NT2/D1 (cell line): ENCODE results near the gene TRIM59.

ENCODE experiments used
- DNase-seq: peaks from one replicate; pipeline ENCODE4 v3.0.0-alpha.2; 2011; ENCODE audit warnings: low read depth, low spot score
- H3K27me3 ChIP-seq: 2 replicates; pipeline ENCODE4 v1.6.0; 2011; ENCODE audit warnings: mild to moderate bottlenecking; ENCODE audit not compliant: insufficient read length, insufficient read depth
- H3K36me3 ChIP-seq: 2 replicates; pipeline ENCODE4 v1.6.1; 2011; ENCODE audit warnings: mild to moderate bottlenecking, low read length, mixed read lengths; ENCODE audit not compliant: insufficient read depth, insufficient read length
- H3K4me1 ChIP-seq: 2 replicates; pipeline ENCODE4 v1.5.1; 2011; ENCODE audit not compliant: insufficient read depth, insufficient read length
- H3K4me3 ChIP-seq: 2 replicates; pipeline ENCODE4 v1.5.1; 2011; ENCODE audit warnings: low read depth; ENCODE audit not compliant: insufficient read length
- H3K9ac ChIP-seq: 2 replicates; pipeline ENCODE4 v1.6.0; 2011; ENCODE audit warnings: low read depth; ENCODE audit not compliant: insufficient read length
- H3K9me3 ChIP-seq: 2 replicates; pipeline ENCODE4 v1.5.1; 2011; ENCODE audit warnings: mild to moderate bottlenecking, low read length; ENCODE audit not compliant: insufficient read depth
- SUZ12 ChIP-seq: IDR thresholded peaks from 2 replicates; pipeline ENCODE4 v1.6.1; 2011; ENCODE audit not compliant: insufficient read length, insufficient read depth; ENCODE audit errors: extremely low read depth
- YY1 ChIP-seq: IDR thresholded peaks from 2 replicates; pipeline ENCODE4 v1.6.1; 2011; ENCODE audit not compliant: insufficient read length, insufficient read depth
- ZNF274 ChIP-seq: IDR thresholded peaks from 2 replicates; pipeline ENCODE4 v1.6.1; 2011; ENCODE audit warnings: mild to moderate bottlenecking, low read depth, low read length

The TRIM59 gene

GRCh38 chr3:160472344-160472743 is 22.8 kb upstream of the TRIM59 start:
- TF ChIP-seq SUZ12 (no peak), ZNF274 (no peak), YY1 (no peak)
- no peaks in the 10 kb centered on the region for H3K36me3 ChIP-seq

GRCh38 chr3:160471892-160472291 is 22.3 kb upstream of the TRIM59 start:
- H3K9me3 ChIP-seq = peaks cover 36% of the 10 kb centered on the region
- H3K9ac ChIP-seq = no peak overlapping the region
- H3K27me3 ChIP-seq = no peaks in the 10 kb centered on the region
- no peaks in the 10 kb centered on the region for H3K4me1 ChIP-seq
- no peak for TF ChIP-seq ZNF274
- no peak for TF ChIP-seq SUZ12
- no peak for DNase-seq
- no peak overlapping the region for H3K4me3 ChIP-seq
- H3K36me3 ChIP-seq = no peaks in the 10 kb centered on the region

More at GRCh38 chr3:160472344-160472743, 22.8 kb upstream of the TRIM59 start:
- Histone ChIP-seq H3K4me1 (no peaks in the 10 kb centered on the region), H3K4me3 (no peak overlapping the region), H3K9me3 (peaks cover 36% of the 10 kb centered on the region), H3K9ac (no peak overlapping the region), H3K27me3 (no peaks in the 10 kb centered on the region)
- DNase-seq = no peak

GRCh38 chr3:160470181-160470580 is 20.6 kb upstream of the TRIM59 start:
- Histone ChIP-seq H3K36me3 (no peaks in the 10 kb centered on the region), H3K27me3 (no peaks in the 10 kb centered on the region), H3K4me3 (no peak overlapping the region), H3K4me1 (no peaks in the 10 kb centered on the region), H3K9ac (no peak overlapping the region), H3K9me3 (peaks cover 36% of the 10 kb centered on the region)
- DNase-seq = no peak
- no peak for TF ChIP-seq SUZ12

- Histone ChIP-seq H3K36me3 (no peaks in the 10 kb centered on the region), H3K4me3 (no peak overlapping the region), H3K9me3 (peaks cover 15% of the 10 kb centered on the region; the same call in 1 of the 2 replicates), H3K9ac (no peak overlapping the region), H3K27me3 (peaks cover under 1% of the 10 kb centered on the region), H3K4me1 (no peaks in the 10 kb centered on the region)
- DNase-seq = no peak
- TF ChIP-seq SUZ12 (no peak), YY1 (no peak), ZNF274 (no peak)
These were observed 15.4 kb upstream of the TRIM59 start for GRCh38 chr3:160464971-160465370.

- TF ChIP-seq YY1 (no peak), ZNF274 (no peak), SUZ12 (no peak)
- H3K4me1 ChIP-seq = no peaks in the 10 kb centered on the region
- H3K4me3 ChIP-seq = no peak overlapping the region
- H3K36me3 ChIP-seq = no peaks in the 10 kb centered on the region
- no peak for DNase-seq
- H3K9me3 ChIP-seq = peaks cover 14% of the 10 kb centered on the region; the same call in 1 of the 2 replicates
- H3K27me3 ChIP-seq = peaks cover 7% of the 10 kb centered on the region
- no peak overlapping the region for H3K9ac ChIP-seq
These were observed 14.7 kb upstream of the TRIM59 start for GRCh38 chr3:160464321-160464720.

- Histone ChIP-seq H3K36me3 (no peaks in the 10 kb centered on the region), H3K4me1 (no peaks in the 10 kb centered on the region), H3K9me3 (peaks cover 9% of the 10 kb centered on the region; the same call in 1 of the 2 replicates), H3K4me3 (no peak overlapping the region), H3K9ac (no peak overlapping the region), H3K27me3 (peaks cover 8% of the 10 kb centered on the region)
- no peak for DNase-seq
- TF ChIP-seq ZNF274 = no peak
- TF ChIP-seq SUZ12 = no peak
- no peak for TF ChIP-seq YY1
These were observed 10.4 kb upstream of the TRIM59 start for GRCh38 chr3:160460033-160460432.

GRCh38 chr3:160459450-160459970 is 9.9 kb upstream of the TRIM59 start:
- H3K4me1 ChIP-seq = no peaks in the 10 kb centered on the region
- no peak overlapping the region for H3K9ac ChIP-seq
- DNase-seq = no peak
- H3K36me3 ChIP-seq = no peaks in the 10 kb centered on the region
- H3K4me3 ChIP-seq = no peak overlapping the region
- TF ChIP-seq YY1 (no peak), ZNF274 (no peak), SUZ12 (no peak)
- peaks cover 8% of the 10 kb centered on the region for H3K27me3 ChIP-seq
- H3K9me3 ChIP-seq = peaks cover 9% of the 10 kb centered on the region; the same call in 1 of the 2 replicates

GRCh38 chr3:160458151-160458550 is 8.6 kb upstream of the TRIM59 start:
- Histone ChIP-seq H3K9me3 (peaks cover 9% of the 10 kb centered on the region; the same call in 1 of the 2 replicates), H3K36me3 (no peaks in the 10 kb centered on the region), H3K4me3 (no peak overlapping the region), H3K27me3 (peaks cover 8% of the 10 kb centered on the region), H3K4me1 (no peaks in the 10 kb centered on the region), H3K9ac (no peak overlapping the region)
- no peak for DNase-seq
- TF ChIP-seq YY1 (no peak), ZNF274 (no peak), SUZ12 (no peak)
